GM19238 (cell line): ENCODE data around the gene OPCML.

Experiments
- DNase-seq: peaks from one replicate; pipeline ENCODE4 v3.0.0; 2011; ENCODE audit warnings: low spot score; ENCODE audit not compliant: insufficient read length

OPCML gene

GRCh38 chr11:132588366-132588765 is 943.9 kb downstream of the OPCML start:
- DNase-seq: no peak

- DNase-seq: no peak
These were observed 944.6 kb downstream of the OPCML start for GRCh38 chr11:132587716-132588115.

GRCh38 chr11:132586801-132587200 is 945.5 kb downstream of the OPCML start:
- no peak for DNase-seq

- DNase-seq: no peak
These were observed 952.5 kb downstream of the OPCML start for GRCh38 chr11:132579634-132580327.

GRCh38 chr11:132579136-132579535 is 953.2 kb downstream of the OPCML start:
- no peak for DNase-seq

GRCh38 chr11:132578580-132578979 is 953.7 kb downstream of the OPCML start:
- no peak for DNase-seq

GRCh38 chr11:132576706-132577105 is 955.6 kb downstream of the OPCML start:
- DNase-seq: no peak

GRCh38 chr11:132564091-132564885 is 968.0 kb downstream of the OPCML start:
- DNase-seq: no peak

GRCh38 chr11:132563050-132563449 is 969.3 kb downstream of the OPCML start:
- no peak for DNase-seq

GRCh38 chr11:132561937-132562336 is 970.4 kb downstream of the OPCML start:
- no peak for DNase-seq

GRCh38 chr11:132559331-132560036 is 972.8 kb downstream of the OPCML start:
- DNase-seq: no peak

GRCh38 chr11:132556316-132556715 is 976.0 kb downstream of the OPCML start:
- no peak for DNase-seq

- DNase-seq: no peak
These were observed 976.7 kb downstream of the OPCML start for GRCh38 chr11:132555617-132556016.

- DNase-seq: no peak
These were observed 981.3 kb downstream of the OPCML start for GRCh38 chr11:132551016-132551415.

- no peak for DNase-seq
These were observed 982.7 kb downstream of the OPCML start for GRCh38 chr11:132549561-132549960.

- no peak for DNase-seq
These were observed 983.3 kb downstream of the OPCML start for GRCh38 chr11:132549001-132549400.

- no peak for DNase-seq
These were observed 988.3 kb downstream of the OPCML start for GRCh38 chr11:132544007-132544406.

- no peak for DNase-seq
These were observed 990.5 kb downstream of the OPCML start for GRCh38 chr11:132541794-132542193.

- no peak for DNase-seq
These were observed 991.7 kb downstream of the OPCML start for GRCh38 chr11:132540581-132540980.

GRCh38 chr11:132539590-132540368 is 992.5 kb downstream of the OPCML start:
- no peak for DNase-seq

GRCh38 chr11:132538642-132539041 is 993.7 kb downstream of the OPCML start:
- DNase-seq: no peak
